Measurements from ENCODE around the gene NCOR1. TPM values are rescaled to one million over a fixed set of nuclear protein-coding genes. Genes with fewer than 3 reads are reported as not detected.
"Not testable (repeated sequence)": the region's sequence is repeated elsewhere in the genome, so short reads cannot be mapped to it uniquely, and the experiment has no call there.

The NCOR1 gene
- total RNA-seq, 2 experiments from 2014 or later = 118 TPM

DNA sequence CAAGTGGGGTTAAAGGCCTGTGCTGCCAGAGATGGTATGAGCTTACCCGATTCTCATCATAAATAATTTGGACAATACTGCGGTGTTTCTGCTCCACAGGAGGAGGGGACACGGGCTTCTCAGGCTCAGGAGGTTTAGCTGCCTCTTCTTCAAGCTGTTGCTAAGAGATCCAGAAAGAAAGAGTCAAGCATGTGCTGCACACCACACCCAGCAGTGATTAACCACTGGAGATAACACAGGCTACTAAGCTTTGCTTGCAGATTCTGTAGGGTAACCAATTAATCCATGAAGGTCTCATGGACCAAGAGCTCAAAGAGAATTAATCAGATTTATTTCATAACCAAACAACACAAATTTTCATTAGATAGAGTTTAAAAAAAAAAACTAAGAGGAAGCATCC is 56.6 kb downstream of the NCOR1 start:
- TF ChIP-seq, protein P1, sequence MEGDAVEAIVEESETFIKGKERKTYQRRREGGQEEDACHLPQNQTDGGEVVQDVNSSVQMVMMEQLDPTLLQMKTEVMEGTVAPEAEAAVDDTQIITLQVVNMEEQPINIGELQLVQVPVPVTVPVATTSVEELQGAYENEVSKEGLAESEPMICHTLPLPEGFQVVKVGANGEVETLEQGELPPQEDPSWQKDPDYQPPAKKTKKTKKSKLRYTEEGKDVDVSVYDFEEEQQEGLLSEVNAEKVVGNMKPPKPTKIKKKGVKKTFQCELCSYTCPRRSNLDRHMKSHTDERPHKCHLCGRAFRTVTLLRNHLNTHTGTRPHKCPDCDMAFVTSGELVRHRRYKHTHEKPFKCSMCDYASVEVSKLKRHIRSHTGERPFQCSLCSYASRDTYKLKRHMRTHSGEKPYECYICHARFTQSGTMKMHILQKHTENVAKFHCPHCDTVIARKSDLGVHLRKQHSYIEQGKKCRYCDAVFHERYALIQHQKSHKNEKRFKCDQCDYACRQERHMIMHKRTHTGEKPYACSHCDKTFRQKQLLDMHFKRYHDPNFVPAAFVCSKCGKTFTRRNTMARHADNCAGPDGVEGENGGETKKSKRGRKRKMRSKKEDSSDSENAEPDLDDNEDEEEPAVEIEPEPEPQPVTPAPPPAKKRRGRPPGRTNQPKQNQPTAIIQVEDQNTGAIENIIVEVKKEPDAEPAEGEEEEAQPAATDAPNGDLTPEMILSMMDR (IDR thresholded peaks at IDR 0.05) = no peak
- DNase-seq = no peak
- Histone ChIP-seq H3K27me3 (ENCODE audit: control insufficient read depth in 1 of 2, insufficient read depth in 2 of 2, low read length in 2 of 2) (no peaks in the 10 kb centered on the region), H3K27ac (ENCODE audit: low read depth in 1 of 2, low read length in 2 of 2) (no peak overlapping the region), H3K4me3 (ENCODE audit: low read length) (no peak overlapping the region), H3K9me3 (ENCODE audit: control insufficient read depth in 1 of 2, insufficient read depth in 1 of 2, low read length in 2 of 2) (no peaks in the 10 kb centered on the region), H3K36me3 (ENCODE audit: insufficient read depth, low read length) (peaks cover 43% of the 10 kb centered on the region), H3K4me1 (ENCODE audit: insufficient read depth, low read length) (no peaks in the 10 kb centered on the region)
- peaks cover 76% of the 10 kb centered on the region for H3K36me3 Mint-ChIP-seq (ENCODE audit: low read depth)
- H3K9me3 Mint-ChIP-seq = no peaks in the 10 kb centered on the region
- POLR2A ChIA-PET = interaction anchor here (0.6 kb wide), 1 partner anchor 186 kb away, joined by 4 read pairs; no protein-coding TSS in a partner anchor
- H3K4me3 Mint-ChIP-seq = no peak overlapping the region
- no peak overlapping the region for H3K27ac Mint-ChIP-seq
- no peak for ATAC-seq (ENCODE audit: poor library complexity)
- CTCF ChIA-PET = interaction anchor here (0.6 kb wide), 1 partner anchor 228 kb away, joined by 3 read pairs; no protein-coding TSS in a partner anchor
- peaks cover 7% of the 10 kb centered on the region for H3K4me1 Mint-ChIP-seq (ENCODE audit: low read depth)
- intact Hi-C loops (cut with DNase I, micrococcal nuclease) = no loop called here
- no peaks in the 10 kb centered on the region for H3K27me3 Mint-ChIP-seq

DNA sequence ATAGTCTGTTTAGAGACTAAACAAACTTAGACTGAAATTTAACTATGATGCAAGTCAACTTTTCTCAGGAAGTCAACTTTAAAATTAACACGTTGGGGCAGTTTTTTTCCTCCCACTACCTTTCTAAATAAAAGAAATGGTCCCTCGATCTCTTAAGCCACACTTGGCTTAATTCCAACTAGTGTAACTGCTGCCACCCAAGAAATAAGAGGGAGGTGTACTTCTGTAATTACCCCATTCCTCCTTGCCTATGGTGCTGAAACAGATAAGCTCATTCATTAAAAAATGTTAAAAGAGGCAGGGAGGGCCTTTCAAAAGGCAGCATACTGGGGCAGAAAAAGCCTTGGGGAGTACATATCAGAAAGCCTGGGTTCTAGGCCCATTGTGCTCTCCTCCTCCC is 59.8 kb downstream of the NCOR1 start:
- Mint-ChIP-seq H3K4me3 (no peak overlapping the region), H3K9me3 (no peaks in the 10 kb centered on the region), H3K36me3 (ENCODE audit: low read depth) (peaks cover 80% of the 10 kb centered on the region), H3K27me3 (no peaks in the 10 kb centered on the region), H3K4me1 (ENCODE audit: low read depth) (peaks cover 4% of the 10 kb centered on the region), H3K27ac (no peak overlapping the region)
- H3K4me1 ChIP-seq (ENCODE audit: insufficient read depth, low read length) = no peaks in the 10 kb centered on the region
- no peaks in the 10 kb centered on the region for H3K9me3 ChIP-seq (ENCODE audit: control insufficient read depth in 1 of 2, insufficient read depth in 1 of 2, low read length in 2 of 2)
- DNase-seq (no peak), ATAC-seq (ENCODE audit: poor library complexity) (no peak)
- TF ChIP-seq, protein P1 (IDR thresholded peaks at IDR 0.05) = no peak
- no peaks in the 10 kb centered on the region for H3K27me3 ChIP-seq (ENCODE audit: control insufficient read depth in 1 of 2, insufficient read depth in 2 of 2, low read length in 2 of 2)
- intact Hi-C loops (cut with DNase I, micrococcal nuclease) = no loop called here
- no peak overlapping the region for H3K4me3 ChIP-seq (ENCODE audit: low read length)
- no peak overlapping the region for H3K27ac ChIP-seq (ENCODE audit: low read depth in 1 of 2, low read length in 2 of 2)
- CTCF ChIA-PET = no interaction called here
- peaks cover 57% of the 10 kb centered on the region for H3K36me3 ChIP-seq (ENCODE audit: insufficient read depth, low read length)
- POLR2A ChIA-PET = interaction anchor here (1.0 kb wide), 1 partner anchor 60 kb away, joined by 3 read pairs; no protein-coding TSS in a partner anchor

DNA sequence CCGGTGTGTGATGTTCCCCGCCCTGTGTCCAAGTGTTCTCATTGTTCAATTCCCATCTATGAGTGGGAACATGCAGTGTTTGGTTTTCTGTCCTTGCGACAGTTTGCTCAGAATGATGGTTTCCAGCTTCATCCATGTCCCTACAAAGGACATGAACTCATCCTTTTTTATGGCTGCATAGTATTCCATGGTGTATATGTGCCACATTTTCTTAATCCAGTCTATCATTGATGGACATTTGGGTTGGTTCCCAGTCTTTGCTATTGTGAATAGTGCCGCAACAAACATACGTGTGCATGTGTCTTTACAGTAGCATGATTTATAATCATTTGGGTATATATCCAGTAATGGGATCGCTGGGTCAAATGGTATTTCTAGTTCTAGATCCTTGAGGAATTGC is 63.0 kb downstream of the NCOR1 start:
- H3K27me3 Mint-ChIP-seq; H3K27me3 ChIP-seq (ENCODE audit: control insufficient read depth in 1 of 2, insufficient read depth in 2 of 2, low read length in 2 of 2); H3K9me3 ChIP-seq (ENCODE audit: control insufficient read depth in 1 of 2, insufficient read depth in 1 of 2, low read length in 2 of 2); DNase-seq; H3K9me3 Mint-ChIP-seq; H3K27ac ChIP-seq (ENCODE audit: low read depth in 1 of 2, low read length in 2 of 2); H3K27ac Mint-ChIP-seq; POLR2A ChIA-PET; CTCF ChIA-PET; intact Hi-C loops (cut with DNase I, micrococcal nuclease); H3K4me3 Mint-ChIP-seq; ATAC-seq (ENCODE audit: poor library complexity); H3K4me3 ChIP-seq (ENCODE audit: low read length); H3K4me1 ChIP-seq (ENCODE audit: insufficient read depth, low read length); H3K4me1 Mint-ChIP-seq (ENCODE audit: low read depth): not testable (repeated sequence)
- peaks cover 65% of the 10 kb centered on the region for H3K36me3 ChIP-seq (ENCODE audit: insufficient read depth, low read length)
- H3K36me3 Mint-ChIP-seq (ENCODE audit: low read depth) = peaks cover 89% of the 10 kb centered on the region

DNA sequence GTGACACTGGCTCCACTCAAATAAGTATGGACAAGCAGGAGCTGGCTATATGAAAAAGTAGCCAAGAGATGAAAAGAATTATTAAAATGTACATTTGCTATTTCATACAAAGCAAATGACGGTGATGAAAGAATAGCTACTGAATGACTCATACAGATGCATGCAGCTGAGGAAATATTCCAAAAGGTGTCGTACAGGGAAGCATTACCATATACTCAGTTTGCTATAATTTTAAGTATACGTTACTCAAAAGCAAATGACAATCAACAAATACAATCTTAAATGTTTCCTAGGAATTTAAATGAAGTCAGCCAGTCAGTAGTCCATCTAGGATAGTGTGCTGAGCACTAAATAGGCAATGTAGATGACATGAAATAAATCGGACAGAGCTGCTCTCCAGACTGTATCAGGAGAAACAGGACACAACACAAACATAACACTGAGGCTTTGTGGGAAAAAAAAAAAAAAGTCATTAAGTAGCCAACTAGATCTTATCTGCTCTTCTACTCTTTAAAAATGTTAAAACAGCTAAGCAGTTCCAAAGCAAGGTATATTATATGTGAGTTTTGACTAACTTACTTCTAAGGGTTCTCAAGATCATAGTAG is 65.0 kb downstream of the NCOR1 start:
- no peak overlapping the region for H3K27ac Mint-ChIP-seq
- Histone ChIP-seq H3K4me1 (ENCODE audit: insufficient read depth, low read length) (no peaks in the 10 kb centered on the region), H3K27ac (ENCODE audit: low read depth in 1 of 2, low read length in 2 of 2) (no peak overlapping the region), H3K9me3 (ENCODE audit: control insufficient read depth in 1 of 2, insufficient read depth in 1 of 2, low read length in 2 of 2) (no peaks in the 10 kb centered on the region), H3K36me3 (ENCODE audit: insufficient read depth, low read length) (peaks cover 61% of the 10 kb centered on the region), H3K27me3 (ENCODE audit: control insufficient read depth in 1 of 2, insufficient read depth in 2 of 2, low read length in 2 of 2) (no peaks in the 10 kb centered on the region), H3K4me3 (ENCODE audit: low read length) (no peak overlapping the region)
- TF ChIP-seq, protein P1 (IDR thresholded peaks at IDR 0.05) = no peak
- intact Hi-C loops (cut with DNase I, micrococcal nuclease) = no loop called here
- peaks cover 4% of the 10 kb centered on the region for H3K4me1 Mint-ChIP-seq (ENCODE audit: low read depth)
- H3K9me3 Mint-ChIP-seq = no peaks in the 10 kb centered on the region
- no peaks in the 10 kb centered on the region for H3K27me3 Mint-ChIP-seq
- ChIA-PET CTCF (no interaction called here), POLR2A (no interaction called here)
- ATAC-seq (ENCODE audit: poor library complexity) (no peak), DNase-seq (no peak)
- H3K4me3 Mint-ChIP-seq = no peak overlapping the region
- peaks cover 90% of the 10 kb centered on the region for H3K36me3 Mint-ChIP-seq (ENCODE audit: low read depth)
